GM15510 (cell line): ENCODE data around the gene PCDHA5.

Experiments used
- POLR2A ChIP-seq: IDR thresholded peaks from 3 replicates; pipeline ENCODE4 v1.6.1; 2011; ENCODE audit warnings: borderline replicate concordance; ENCODE audit not compliant: insufficient read length; ENCODE audit errors: extremely low read depth

PCDHA5 gene

GRCh38 chr5:140821375-140822280 is at the start of gene PCDHA5:
Gene PCDHA5 (plus strand): TSS chr5:140821613.
- TF ChIP-seq POLR2A: no peak

DNA sequence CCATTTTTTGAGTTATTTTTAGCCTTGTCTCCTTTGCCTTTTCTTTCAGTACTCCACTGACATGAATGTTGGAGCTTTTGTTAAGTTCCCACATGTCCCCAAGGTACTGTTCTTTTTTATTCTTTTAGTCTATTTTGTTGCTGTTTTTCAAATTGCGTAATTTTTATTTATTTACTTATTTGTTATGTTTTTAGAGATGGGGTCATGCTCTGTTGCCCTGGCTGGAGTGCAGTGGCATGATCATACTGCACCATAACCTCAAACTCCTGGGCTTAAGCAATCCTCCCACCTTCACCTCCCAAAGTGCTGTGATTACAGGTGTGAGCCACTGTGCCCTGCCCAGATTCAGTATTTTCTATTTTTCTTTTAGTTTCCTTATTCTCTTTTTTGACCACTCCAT is 40.9 kb upstream of the PCDHA5 start:
- no peak for TF ChIP-seq POLR2A

DNA sequence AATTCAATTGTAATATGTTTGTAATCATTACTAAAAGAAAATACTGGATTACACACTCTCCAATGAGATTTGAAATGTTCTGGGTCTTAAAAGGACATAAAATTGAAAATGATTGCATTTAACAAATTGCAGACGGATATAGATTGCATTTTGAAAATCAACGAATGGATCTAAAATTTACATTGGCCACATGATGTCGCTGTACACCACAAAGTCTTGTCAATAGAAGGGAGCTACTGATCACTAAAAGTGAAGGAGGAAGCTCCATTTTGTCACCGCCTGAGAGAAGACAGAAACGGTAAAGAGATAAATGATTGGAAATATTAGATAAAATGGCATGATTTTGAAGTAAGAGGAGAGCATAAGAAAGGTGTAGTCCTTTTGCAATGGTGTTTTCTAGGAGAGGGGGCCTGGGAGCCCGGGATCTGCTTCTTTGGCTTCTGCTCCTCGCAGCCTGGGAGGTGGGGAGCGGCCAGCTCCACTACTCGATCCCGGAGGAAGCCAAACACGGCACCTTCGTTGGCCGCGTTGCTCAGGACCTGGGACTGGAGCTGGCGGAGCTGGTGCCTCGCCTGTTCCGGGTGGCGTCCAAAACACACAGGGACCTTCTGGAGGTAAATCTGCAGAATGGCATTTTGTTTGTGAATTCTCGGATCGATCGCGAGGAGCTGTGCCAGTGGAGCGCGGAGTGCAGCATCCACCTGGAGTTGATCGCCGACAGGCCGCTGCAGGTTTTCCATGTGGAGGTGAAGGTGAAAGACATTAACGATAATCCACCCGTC is 35.3 kb upstream of the PCDHA5 start, which contains the start of gene PCDHA1:
PCDHA1 (plus strand) TSS at position 236 of the 782 bp plus-strand sequence.
- TF ChIP-seq POLR2A: no peak

GRCh38 chr5:140791089-140791488 is 30.3 kb upstream of the PCDHA5 start:
- no peak for TF ChIP-seq POLR2A

- no peak for TF ChIP-seq POLR2A
Measured at GRCh38 chr5:140794595-140795258, 26.7 kb upstream of the PCDHA5 start, which contains the start of gene PCDHA2. Gene PCDHA2 (plus strand): TSS chr5:140794852.

DNA sequence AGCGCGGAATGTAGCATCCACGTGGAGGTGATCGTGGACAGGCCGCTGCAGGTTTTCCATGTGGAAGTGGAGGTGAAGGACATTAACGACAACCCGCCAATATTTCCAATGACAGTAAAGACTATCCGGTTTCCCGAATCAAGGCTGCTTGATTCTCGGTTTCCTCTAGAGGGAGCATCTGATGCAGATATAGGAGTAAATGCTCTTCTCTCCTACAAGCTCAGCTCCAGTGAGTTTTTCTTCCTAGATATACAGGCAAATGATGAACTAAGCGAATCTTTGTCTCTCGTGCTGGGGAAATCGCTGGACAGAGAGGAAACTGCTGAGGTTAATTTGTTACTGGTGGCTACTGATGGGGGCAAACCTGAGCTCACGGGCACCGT is 26.2 kb upstream of the PCDHA5 start:
- TF ChIP-seq POLR2A: no peak

GRCh38 chr5:140796718-140797095 is 24.7 kb upstream of the PCDHA5 start:
- TF ChIP-seq POLR2A: no peak

- no peak for TF ChIP-seq POLR2A
Measured at GRCh38 chr5:140800816-140801493, 20.5 kb upstream of the PCDHA5 start, which contains the start of gene PCDHA3. Gene PCDHA3 (plus strand): TSS chr5:140801057.

DNA sequence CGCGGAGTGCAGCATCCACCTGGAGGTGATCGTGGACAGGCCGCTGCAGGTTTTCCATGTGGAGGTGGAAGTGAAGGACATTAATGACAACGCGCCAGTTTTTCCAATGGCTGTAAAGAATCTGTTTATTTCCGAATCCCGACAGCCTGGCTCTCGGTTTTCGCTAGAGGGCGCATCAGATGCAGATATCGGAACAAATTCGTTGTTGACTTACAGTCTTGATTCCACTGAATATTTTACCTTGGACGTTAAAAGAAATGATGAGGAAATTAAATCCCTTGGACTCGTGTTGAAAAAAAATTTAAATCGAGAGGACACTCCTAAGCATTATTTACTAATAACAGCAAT is 19.9 kb upstream of the PCDHA5 start:
- TF ChIP-seq POLR2A: no peak

DNA sequence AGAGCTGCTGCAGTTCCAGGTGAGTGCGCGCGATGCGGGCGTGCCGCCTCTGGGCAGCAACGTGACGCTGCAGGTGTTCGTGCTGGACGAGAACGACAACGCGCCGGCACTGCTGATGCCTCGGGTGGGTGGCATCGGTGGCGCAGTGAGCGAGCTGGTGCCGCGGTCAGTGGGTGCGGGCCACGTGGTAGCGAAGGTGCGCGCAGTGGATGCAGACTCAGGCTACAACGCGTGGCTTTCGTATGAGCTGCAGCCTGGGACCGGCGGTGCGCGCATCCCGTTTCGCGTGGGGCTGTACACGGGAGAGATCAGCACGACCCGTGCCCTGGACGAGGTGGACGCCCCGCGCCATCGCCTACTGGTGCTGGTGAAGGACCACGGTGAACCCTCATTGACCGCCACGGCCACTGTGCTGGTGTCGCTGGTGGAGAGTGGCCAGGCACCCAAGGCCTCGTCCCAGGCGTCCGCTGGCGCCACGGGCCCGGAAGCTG is 18.6 kb upstream of the PCDHA5 start:
- TF ChIP-seq POLR2A: no peak

DNA sequence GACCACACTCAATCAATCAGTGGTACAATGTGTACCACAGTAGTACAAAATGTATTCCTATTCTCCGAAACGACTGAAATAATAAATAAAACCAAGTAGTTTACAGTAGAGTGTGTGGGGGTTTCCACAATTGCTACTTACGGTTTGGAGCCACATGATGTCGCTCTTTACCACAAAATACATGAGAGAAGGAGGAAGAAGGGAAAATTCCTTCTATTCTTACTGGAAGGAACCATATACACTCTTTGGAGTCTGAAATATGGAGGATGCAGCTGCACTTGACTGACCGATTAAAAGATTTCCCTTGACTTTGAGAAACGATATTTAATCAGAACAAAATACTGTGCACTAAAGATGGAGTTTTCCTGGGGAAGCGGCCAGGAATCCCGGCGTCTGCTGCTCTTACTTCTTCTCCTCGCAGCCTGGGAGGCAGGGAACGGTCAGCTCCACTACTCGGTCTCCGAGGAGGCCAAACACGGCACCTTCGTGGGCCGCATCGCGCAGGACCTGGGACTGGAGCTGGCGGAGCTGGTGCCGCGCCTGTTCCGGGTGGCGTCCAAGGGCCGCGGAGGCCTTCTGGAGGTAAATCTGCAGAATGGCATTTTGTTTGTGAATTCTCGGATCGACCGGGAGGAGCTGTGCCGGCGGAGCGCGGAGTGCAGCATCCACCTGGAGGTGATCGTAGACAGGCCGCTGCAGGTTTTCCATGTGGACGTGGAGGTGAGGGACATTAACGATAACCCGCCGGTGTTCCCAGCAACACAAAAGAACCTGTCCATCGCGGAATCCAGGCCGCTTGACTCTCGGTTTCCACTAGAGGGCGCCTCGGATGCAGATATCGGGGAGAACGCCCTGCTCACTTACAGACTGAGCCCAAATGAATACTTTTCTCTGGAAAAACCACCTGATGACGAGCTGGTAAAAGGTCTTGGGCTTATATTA is 14.3 kb upstream of the PCDHA5 start, which contains the start of gene PCDHA4:
PCDHA4 (plus strand) TSS at position 235 of the 942 bp plus-strand sequence.
- no peak for TF ChIP-seq POLR2A

DNA sequence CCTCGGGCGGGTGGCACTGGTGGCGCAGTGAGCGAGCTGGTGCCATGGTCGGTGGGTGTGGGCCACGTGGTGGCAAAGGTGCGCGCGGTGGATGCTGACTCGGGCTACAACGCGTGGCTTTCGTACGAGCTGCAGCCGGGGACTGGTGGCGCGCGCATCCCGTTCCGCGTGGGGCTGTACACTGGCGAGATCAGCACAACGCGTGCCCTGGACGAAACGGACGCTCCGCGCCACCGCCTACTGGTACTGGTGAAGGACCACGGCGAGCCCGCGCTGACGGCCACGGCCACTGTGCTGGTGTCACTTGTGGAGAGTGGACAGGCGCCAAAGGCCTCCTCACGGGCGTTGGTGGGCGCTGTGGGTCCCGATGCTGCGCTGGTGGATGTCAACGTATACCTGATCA is 12.5 kb upstream of the PCDHA5 start:
- TF ChIP-seq POLR2A: no peak

GRCh38 chr5:140822281-140822629 is 842 bp downstream of the PCDHA5 start:
- TF ChIP-seq POLR2A: no peak

DNA sequence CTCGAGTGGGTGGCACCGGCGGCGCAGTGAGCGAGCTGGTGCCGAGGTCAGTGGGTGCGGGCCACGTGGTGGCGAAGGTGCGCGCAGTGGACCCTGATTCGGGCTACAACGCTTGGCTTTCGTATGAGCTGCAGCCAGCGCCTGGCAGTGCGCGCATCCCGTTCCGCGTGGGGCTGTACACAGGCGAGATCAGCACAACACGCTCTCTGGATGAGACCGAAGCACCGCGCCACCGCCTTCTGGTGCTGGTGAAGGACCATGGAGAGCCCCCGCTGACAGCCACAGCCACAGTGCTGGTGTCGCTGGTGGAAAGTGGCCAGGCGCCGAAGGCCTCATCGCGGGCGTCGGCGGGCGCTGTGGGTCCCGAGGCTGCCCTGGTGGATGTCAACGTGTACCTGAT is 2.1 kb downstream of the PCDHA5 start:
- no peak for TF ChIP-seq POLR2A

GRCh38 chr5:140827704-140828361 is 6.4 kb downstream of the PCDHA5 start, which contains the start of gene PCDHA6:
Gene PCDHA6 (plus strand): TSS chr5:140827960. CDS start chr5:140828092, 132 bp downstream.
- no peak for TF ChIP-seq POLR2A
